RKO (cell line): ENCODE measurements around the gene PDE11A.

ENCODE experiments used
- DNase-seq: peaks from one replicate; pipeline ENCODE4 v3.0.0-alpha.2; 2016; ENCODE audit warnings: low spot score

Gene PDE11A

DNA sequence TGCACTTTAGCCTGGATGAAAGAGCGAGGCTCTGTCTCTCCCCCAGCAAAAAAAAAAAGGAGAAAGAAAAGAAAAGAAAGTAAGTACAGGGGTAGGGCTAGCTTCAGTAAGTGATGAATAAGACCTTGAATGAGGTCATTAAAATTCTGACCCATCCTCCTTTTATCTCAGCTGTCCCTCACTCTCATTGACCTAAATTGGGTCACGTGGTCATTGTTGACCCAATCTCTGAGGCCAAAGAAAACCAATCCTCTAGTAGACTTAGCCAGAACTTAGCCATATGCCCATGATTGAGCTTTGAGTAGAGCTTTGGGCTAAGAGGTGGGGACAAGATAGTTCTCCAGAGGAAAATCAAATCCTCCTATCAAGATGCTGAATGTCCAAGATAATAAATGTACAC is 149.3 kb downstream of the PDE11A start:
- DNase-seq, result no peak

DNA sequence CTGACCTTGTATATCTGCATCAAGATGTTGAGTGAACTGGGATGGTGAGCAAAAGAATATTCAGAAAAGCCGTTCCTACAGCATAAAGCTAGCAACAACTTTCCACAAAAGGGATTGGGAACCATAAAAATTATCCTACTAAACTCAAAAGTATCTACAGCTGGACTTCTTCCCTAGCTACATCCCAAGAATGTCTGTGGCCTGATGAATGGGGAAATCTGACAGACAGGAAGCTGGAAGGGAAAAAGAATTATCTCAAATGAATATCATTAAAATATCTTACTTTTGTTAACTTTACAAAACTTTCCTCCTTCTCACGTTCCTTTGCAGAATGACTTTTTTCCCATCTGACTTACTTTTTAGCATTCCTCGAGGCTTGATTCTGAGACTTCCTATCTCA is 150.9 kb downstream of the PDE11A start:
- DNase-seq, result no peak

DNA sequence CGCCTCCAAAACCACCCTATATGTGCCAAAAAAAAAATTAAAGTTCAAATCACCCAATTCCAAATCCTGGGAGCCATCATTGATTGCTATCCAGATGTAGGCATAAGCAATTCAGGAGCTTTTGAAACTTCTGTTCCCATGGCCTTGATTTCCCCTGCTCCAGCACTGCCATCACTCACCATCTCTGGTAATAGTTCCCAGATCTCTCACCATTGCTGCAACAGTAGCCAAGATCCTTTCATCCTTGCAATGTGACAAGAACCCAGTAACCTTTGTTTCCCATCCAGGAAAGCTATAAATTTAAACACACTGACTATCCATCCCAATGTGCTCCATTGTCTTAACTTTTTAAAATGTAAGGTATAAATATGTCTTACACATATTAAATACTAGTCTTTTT is 155.4 kb downstream of the PDE11A start:
- no peak for DNase-seq

DNA sequence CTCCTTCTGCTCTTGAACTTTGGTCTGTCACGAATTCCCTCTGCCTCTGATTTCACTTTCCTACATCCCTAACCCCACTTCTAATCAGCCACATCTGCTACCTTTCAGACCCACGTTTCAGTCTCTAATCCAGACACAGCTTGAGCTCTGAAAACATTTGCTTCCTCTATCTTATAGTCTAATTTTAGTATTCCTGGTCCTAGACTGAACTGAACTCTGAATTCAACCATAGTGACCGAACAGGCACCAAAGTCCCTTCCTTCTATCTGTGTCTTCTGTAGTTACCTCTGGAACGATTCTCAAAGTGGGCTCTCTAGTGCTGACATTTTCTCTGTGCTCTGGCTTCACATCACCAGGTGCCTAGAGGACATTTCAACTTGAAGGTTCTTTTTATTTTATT is 156.2 kb downstream of the PDE11A start:
- no peak for DNase-seq

DNA sequence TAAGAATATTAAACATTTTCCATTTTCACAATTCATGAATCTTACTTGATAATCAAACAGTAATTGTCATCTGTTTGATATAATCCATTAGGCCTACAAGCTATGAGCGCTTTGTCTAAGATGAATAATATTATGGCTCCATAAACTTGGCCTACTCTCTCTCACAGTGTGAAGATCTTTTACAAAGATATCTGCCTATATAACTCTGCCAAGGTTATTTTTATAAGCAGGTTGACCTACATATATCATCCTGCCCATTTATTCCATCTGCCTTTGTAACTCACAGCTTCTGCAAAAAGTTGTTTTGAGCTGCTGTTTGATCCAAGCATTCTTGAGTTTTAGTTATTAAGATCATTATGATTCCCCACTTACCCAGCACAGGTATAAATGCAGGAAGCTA is 158.3 kb downstream of the PDE11A start:
- DNase-seq, result no peak

DNA sequence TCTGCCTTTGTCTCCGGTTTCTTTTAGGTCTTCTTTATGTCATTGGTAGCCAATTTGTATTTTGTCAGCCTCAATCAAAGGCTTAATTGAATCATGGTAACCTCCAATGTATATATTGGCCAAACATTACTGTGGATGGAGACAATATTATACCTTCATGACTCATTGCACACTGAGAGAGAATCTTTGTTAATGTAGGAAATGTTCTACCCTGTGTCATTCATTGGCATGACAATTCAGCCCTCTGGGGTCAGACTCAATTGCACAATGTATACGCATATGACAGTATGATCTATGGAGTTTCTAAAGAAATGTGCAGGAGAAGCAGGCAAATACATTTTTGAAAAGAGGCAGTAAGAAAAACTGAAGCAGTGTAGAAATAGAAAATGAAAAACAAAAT is 162.6 kb downstream of the PDE11A start:
- DNase-seq, result no peak

DNA sequence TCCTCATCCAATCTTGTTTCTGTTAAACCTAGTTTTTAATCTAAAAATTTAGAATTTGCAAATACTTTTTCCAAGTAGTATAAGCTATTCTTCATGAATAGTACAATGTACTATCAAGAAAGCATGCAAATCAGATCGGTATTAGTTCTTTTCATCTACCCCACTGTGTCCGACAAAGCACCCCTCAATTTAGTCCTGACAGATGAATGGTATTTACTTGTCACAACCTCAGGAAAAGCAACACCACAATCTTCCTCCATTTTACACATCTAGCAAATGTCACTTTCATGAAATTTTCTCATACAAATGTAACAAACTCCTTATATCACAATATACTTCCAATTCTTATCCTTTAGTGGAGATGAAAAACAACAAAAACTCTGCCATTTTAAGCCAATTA is 163.8 kb downstream of the PDE11A start:
- no peak for DNase-seq

DNA sequence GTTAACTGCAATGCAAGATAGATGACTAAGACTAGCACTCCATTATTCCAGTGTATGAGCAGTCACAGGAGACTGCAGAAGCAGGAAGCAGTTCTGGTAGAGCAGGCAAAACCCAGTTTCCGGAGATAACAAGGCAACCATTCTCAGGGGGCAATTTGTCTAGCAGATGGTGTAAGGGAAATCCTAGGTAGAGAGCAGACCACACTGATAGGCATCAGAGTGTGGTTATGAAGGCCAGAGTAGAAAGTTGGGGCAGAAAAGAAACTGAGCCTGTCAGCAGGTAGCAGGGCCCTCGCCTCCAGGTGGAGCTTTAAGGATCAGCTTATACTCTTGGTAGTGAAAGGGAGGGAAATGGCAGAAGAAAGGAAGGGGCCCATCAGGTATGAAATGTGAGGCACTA is 164.4 kb downstream of the PDE11A start:
- DNase-seq, result no peak

DNA sequence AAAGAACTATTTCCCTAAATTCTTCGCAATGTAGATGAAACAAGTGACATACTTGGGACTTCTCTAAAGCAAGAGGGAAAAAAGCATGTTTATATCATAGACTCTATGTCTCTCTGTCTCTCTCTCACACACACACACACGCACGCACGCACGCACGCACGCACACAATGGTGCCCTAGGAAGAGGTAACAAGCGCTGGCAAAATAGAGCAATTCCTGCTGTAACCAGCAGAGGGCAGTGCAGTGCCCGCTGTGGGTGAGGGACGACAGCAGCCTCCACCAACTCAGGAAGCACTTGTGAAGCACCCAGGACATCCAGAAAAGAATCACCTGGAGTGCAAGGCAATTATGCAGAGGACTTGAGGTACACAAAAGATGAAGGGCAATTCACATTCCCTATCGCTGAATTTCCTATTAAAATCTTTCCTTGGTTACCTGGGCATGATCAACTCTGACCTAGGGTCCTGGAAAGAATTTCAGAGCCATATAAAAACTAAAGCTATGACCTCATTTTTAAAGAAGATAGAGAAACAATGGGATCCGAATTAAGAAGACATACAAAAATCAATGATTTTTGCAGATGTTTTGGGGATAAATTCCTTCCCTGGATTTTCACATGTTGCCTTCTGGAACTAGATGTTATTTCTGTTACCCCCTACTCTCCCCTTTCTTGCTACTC is 166.4 kb downstream of the PDE11A start:
- DNase-seq, result peak; percentile 22

DNA sequence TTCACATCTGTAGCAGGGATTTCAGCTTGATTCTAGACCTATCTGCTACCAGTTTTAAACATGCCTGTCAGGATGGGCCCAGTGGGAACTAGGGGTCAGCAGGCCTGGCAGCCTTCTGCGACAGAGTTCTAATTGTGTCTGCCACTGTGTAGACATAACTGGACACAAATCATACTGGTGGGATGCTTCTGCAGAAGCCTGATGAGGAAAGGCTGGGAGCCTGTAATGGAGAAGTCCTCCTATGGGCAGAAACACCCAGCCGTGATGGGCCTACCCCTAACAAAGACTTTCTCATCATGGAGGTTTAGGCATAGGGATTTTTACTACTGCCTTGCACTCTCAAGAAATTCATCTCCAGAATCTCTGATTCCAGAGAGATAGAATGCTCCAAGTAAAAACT is 166.9 kb downstream of the PDE11A start:
- DNase-seq, result no peak

DNA sequence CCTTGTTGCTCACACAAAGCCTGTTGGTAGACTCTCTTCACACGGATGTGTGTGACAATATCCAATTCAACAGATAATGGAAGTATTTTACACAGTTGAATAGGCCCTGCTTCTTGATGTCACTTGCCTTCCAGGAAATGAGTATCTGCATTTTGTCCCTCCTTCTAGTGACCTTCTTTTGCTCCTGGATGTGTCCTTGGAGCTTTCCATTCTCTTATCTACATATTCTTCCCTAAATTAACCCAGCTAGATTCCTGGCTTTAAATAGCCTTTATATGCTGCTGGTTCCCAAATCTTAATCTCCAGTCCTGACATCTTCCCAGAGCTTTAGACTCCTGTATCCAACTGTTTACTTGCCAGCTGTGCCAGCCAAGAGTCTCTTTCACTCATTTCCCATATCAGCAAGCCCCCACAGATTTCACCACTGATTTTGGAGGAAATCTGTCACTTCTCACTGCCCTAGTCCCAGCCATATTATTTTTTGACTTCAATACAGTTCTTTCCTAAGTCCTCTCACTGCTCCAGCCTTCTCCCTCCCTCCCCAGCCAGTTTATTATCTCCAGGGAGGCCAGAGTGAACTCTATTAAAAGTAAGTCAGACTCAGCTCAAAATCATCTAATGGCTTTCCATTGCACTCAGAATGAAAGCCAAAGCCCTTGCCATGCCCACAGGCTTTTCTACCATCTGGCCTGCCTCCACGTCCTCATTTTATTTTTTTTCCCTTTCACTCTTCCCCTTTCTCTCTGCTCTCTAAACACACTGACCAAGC is 170.0 kb downstream of the PDE11A start:
- DNase-seq, result no peak

DNA sequence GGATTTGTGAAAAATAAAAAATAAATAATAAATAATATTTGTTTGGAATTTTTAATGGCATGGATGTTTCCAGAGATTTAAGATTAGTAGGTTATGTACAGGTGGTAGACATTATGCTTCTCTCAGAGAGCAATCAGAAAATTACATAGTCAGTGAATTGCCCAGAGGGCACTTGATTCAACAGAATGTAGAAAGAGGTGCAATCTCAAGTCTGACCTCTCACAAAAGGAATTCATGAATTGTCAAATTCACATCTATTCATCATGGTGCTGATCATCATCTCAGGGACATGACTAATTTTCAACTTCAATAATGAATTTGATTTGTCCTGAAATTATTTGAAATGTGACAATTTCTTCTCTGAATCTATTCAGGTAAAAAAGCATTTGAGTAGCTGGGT is 172.5 kb downstream of the PDE11A start:
- peak; percentile 30 for DNase-seq

DNA sequence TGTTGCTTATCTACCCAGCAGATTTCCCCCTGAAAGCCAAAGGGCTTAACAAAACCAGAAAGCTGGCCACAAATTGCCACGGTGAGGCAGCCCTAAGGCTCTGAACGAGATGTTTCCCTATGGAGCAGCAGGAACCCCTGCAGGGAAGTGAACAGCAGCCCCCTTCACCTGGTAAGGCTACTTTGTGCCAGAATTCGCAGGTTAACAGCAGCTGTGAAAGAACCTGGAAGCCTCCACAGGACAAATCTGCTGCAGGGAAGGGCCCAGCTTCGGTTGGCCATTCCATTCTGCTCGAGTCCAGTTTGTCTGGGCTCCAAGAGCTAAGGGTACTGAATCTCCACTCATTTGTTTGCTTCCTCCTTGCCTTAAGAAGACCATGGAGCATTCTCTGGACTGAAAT is 175.3 kb downstream of the PDE11A start:
- DNase-seq, result no peak

DNA sequence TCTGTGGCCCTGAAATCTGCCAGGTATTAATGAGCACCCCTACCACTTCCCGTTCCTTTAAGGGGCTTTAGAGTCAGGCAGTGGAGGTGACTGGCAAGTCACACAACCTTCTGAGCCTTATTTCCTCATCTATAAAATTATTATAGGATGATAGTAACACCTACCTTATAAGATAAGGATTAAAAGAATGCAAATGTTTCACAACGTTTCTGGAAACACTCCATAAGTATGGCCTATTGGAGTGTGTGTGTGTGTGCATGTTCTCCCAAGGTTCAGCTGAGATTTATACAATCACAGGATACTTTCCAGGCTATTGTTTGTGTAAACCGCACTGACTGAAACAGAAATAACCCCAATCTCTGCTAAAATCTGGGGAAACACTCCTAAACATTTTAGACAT is 176.0 kb downstream of the PDE11A start:
- DNase-seq, result no peak

DNA sequence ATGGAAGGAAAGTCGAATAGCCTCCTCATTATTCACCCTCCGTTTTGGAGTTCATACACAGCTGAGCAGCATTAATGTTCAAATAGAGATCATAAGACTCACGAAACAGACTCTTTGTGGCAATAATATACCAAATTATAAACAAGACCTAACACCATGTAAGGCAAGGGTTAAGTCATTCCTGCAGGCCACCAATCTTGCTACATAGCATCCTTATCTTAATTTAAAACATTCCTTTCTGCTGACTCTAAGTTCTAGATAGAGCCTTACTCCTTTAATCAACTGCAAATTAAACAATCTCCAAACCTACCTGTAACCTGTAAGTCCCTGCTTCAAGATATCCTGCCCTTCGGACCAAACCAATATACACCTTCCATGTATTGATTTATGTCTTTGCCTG is 178.0 kb downstream of the PDE11A start:
- DNase-seq, result no peak

DNA sequence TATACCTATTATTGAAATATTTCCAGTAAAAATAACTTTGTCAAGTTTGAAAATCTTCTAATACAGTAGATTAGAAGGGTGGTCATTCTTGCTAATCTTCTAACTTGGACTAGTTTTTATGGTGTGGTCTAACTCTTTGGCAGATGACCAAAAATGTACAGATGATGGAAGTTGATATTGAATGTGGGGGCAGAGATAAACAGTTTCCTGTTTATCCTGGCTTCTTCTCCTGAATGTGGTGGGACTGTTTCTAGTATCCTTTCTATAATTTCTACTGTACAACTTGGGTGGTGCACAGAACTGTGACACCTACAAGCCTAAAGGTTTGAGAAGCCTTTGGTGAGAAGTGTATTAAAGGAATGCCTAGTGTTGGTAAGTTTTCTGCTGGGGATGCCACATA is 178.7 kb downstream of the PDE11A start:
- no peak for DNase-seq

DNA sequence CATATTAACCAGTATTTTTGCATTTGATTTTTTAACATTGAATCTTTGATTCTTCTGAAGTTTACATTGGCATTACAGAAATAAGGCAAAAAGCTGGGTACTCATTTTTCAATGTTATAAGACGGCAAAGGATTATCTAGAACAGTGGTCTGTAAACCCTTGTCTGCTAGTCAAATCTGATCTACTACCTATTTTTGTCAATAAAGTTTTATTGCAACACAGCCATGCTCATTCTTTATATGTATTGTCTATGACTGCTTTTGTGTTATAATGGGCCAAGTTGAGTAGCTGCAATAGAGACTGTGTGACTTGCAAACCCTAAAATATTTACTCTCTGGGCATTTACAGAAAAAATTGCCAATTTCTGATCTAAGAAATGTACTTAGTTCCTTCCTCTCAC is 181.0 kb downstream of the PDE11A start:
- no peak for DNase-seq

DNA sequence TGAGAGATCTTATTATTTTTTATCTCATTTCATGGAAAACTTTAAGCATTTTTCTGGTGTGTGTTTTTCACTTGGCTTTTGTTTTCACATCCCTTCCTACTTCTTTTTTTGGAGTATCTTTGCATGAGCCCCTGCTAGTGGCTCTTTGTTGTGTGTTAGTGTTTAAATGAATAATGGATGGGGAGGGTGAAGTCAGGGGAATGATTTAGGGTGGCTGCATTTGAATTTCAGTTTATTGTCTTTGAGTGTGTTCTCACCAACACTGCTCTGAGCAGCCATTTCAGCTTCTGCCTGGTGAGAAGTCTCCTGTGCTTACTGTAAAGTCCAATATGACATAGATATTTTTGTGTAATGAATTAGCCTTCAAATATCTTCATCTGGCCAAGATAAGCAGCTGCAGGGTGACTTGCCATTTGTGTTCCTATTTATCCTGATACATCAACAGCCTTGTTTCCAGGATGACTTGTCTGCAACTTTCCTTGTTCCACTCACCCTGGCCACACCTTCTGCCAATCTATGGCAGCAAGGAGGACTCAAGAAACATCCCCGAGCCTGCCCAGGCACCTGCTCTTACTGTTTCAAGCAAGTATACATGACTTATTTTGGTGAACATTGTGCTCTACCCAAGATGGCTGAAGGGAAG is 182.6 kb downstream of the PDE11A start:
- no peak for DNase-seq

DNA sequence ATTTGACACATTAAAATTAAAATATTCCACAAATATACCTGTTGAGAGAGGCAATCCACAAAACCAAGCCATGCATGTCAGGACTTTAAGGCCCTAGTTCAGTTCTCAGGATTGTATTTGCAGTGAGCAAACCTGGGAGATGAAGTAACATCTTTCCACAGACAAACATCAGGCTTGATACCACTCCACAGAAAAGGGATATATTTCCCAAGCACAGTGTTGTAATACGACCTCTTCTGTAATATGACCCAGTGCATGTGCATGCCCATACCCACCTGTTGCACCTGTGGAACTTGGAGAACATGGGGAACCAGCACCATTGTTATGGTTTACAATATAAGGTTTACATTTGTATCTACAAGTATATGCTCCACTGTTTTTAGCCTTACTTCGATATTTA is 184.0 kb downstream of the PDE11A start:
- no peak for DNase-seq

DNA sequence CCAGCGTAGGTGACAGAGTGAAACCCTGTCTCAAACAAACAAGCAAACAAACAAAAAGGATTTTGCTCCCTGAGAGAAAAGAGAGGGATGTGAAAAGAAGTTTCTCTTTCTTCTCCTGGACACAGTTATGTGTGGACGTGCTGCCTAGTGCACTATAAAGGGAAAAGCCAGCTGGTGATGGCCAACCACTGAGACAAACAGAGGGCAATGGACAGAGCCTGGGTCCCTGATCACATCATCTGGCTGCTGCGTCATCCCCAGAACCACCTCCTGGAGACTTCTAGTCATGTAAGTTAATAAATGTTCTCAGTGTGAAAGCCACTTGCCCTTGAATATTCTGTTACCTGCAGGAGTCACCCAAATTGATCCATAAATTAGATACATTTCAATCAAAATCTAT is 184.9 kb downstream of the PDE11A start:
- DNase-seq, result no peak

DNA sequence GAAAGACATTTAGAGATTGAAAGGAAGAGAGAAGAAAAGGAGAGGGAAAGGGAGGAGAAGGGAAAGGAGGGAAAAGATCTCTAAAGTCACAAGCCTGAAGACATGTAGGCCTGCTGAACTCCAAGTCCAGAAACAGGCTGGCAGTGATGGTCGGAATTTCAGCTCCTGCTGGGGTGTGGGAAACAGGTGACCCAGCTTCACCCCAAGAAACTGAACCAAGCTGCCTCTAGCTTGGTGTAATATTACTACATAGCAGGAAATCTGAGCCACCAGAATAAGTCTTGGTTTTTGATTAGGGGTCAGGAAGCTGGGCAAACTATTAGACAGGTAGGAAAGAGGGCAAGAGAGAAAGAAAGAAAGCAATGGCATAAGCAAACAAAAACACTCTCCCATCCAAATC is 185.8 kb downstream of the PDE11A start:
- DNase-seq, result no peak

DNA sequence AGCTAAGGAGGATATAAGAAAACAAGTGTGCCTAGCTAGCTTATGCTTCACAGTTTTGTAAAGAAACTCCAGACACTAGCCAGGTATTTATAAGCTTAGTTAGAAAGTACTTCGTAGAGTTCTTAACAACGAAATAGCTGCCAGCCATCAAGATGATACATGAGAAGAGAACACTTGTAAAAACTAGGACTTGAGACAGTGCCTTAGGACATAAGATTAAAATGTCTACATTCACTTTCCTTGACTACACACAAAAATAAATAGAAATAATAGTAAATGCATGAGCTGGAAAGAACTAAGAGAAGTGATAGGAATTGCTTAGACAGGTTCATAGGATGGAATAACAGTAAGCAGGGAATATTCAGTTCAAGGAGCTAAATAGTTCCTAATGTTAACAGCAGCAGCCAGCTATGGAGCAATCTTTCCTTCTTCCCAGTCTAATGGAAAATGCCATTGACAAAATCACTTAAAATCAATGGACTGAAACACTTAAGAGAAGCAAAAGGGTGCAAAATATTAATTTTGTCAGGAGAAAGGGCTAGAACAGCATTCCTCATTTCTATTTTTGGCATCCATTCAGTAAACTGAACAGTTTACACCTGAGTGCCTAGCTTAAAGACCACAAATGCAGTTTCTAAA is 186.6 kb downstream of the PDE11A start:
- no peak for DNase-seq

DNA sequence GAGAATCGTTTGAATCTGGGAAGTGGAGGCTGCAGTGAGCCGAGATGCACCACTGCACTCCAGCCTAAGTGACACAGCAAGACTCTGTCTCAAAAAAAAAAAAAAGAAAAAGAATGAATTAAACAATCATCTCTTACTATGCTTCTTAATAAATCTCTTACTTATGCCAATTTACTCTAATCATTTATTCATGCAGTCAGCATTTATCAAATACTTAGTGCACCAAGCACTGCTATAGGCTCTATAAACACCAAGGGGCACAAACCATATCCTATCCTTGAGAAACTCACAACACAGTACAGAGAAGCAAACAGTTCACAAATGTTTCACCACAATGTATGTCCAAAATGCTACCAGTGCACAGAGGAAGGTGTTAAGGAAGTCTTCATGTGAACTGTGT is 189.4 kb downstream of the PDE11A start:
- DNase-seq, result no peak
